SK-N-SH treated with all-trans-retinoic acid at 6 μM for 48 hours (cell line): ENCODE data around the gene MAML3.

Source experiments
- ATAC-seq: fragments of 200-7000 bp; cut with Tn5 transposase; 3 replicates; pipeline ENCODE4 v1.9.1; 2020; ENCODE audit warnings: mild to moderate bottlenecking, moderate library complexity
- ARNTL ChIP-seq: fragments of 450-650 bp; formaldehyde crosslinking; IDR thresholded peaks from 2 replicates; pipeline ENCODE4 v1.5.0; 2020; ENCODE audit warnings: low read depth, mild to moderate bottlenecking, moderate library complexity, borderline replicate concordance
- CREB5 ChIP-seq: fragments of 250-450 bp; sonication (Bioruptor Pico); IDR thresholded peaks from 2 replicates; pipeline ENCODE4 v1.5.1; 2020; ENCODE audit warnings: low read depth, mild to moderate bottlenecking, moderate library complexity
- CSDC2 ChIP-seq: fragments of 250-450 bp; sonication (Bioruptor Pico); IDR thresholded peaks from 2 replicates; pipeline ENCODE4 v1.5.0; 2020; ENCODE audit warnings: mild to moderate bottlenecking, moderate library complexity
- CSRNP3 ChIP-seq: fragments of 250-450 bp; sonication (Bioruptor Pico); IDR thresholded peaks from 2 replicates; pipeline ENCODE4 v1.5.1; 2021; ENCODE audit warnings: mild to moderate bottlenecking, moderate library complexity
- GLIS3 ChIP-seq: fragments of 250-450 bp; sonication (Bioruptor Pico); IDR thresholded peaks from 2 replicates; pipeline ENCODE4 v1.5.0; 2020; ENCODE audit warnings: mild to moderate bottlenecking, moderate library complexity
- ISL1 ChIP-seq: fragments of 250-450 bp; sonication (Bioruptor Pico); IDR thresholded peaks from 2 replicates; pipeline ENCODE4 v2.1.2; 2022; ENCODE audit warnings: mild to moderate bottlenecking, moderate library complexity
- OSR1 ChIP-seq: fragments of 250-450 bp; sonication (Bioruptor Pico); IDR thresholded peaks from 2 replicates; pipeline ENCODE4 v1.8.0; 2022; ENCODE audit warnings: moderate library complexity, mild to moderate bottlenecking, inconsistent platforms
- PATZ1 ChIP-seq: fragments of 250-450 bp; sonication (Bioruptor Pico); IDR thresholded peaks from 2 replicates; pipeline ENCODE4 v1.8.0; 2020; ENCODE audit warnings: mild to moderate bottlenecking, moderate library complexity, borderline replicate concordance
- POU6F1 ChIP-seq: fragments of 250-450 bp; sonication (Bioruptor Pico); IDR thresholded peaks from 2 replicates; pipeline ENCODE4 v1.8.0; 2021; ENCODE audit warnings: low read depth, mild to moderate bottlenecking, moderate library complexity, borderline replicate concordance
- PPARA ChIP-seq: fragments of 250-450 bp; sonication (Bioruptor Pico); IDR thresholded peaks from 2 replicates; pipeline ENCODE4 v1.5.0; 2020; ENCODE audit warnings: mild to moderate bottlenecking, borderline replicate concordance
- SNAI2 ChIP-seq: fragments of 250-450 bp; sonication (Bioruptor Pico); IDR thresholded peaks from 2 replicates; pipeline ENCODE4 v1.5.0; 2020; ENCODE audit warnings: mild to moderate bottlenecking, moderate library complexity
- TCF4 ChIP-seq: fragments of 250-450 bp; sonication (Bioruptor Pico); IDR thresholded peaks from 2 replicates; pipeline ENCODE4 v1.8.0; 2021; ENCODE audit warnings: mild to moderate bottlenecking, moderate library complexity, borderline replicate concordance
- TSHZ2 ChIP-seq: fragments of 250-450 bp; sonication (Bioruptor Pico); IDR thresholded peaks from 2 replicates; pipeline ENCODE4 v1.5.0; 2020; ENCODE audit warnings: mild to moderate bottlenecking, moderate library complexity
- ZC3H10 ChIP-seq: fragments of 250-450 bp; sonication (Bioruptor Pico); IDR thresholded peaks from 2 replicates; pipeline ENCODE4 v1.5.1; 2021; ENCODE audit warnings: mild to moderate bottlenecking, moderate library complexity
- ZNF565 ChIP-seq: fragments of 450-650 bp; formaldehyde crosslinking; conservative IDR thresholded peaks from 2 replicates; pipeline ENCODE4 v1.5.0; 2020; ENCODE audit warnings: low read depth, mild to moderate bottlenecking, moderate library complexity
- ZNF8 ChIP-seq: fragments of 450-650 bp; formaldehyde crosslinking; IDR thresholded peaks from 2 replicates; pipeline ENCODE4 v1.5.0; 2020; ENCODE audit warnings: mild to moderate bottlenecking, moderate library complexity

The MAML3 gene

GRCh38 chr4:139669890-139670289 lies 484.1 kb downstream of the MAML3 start:
- no peak for TF ChIP-seq CSDC2 (CRISPR knock-in tag)
- TF ChIP-seq GLIS3 (CRISPR knock-in tag): no peak
- no peak for TF ChIP-seq CSRNP3 (CRISPR knock-in tag)
- TF ChIP-seq PATZ1 (CRISPR knock-in tag): no peak
- TF ChIP-seq TCF4 (CRISPR knock-in tag): no peak
- no peak for TF ChIP-seq ZC3H10 (CRISPR knock-in tag)
- no peak for ATAC-seq

GRCh38 chr4:139669335-139669734 lies 484.6 kb downstream of the MAML3 start:
- TF ChIP-seq SNAI2 (CRISPR knock-in tag) (no peak), ZNF565 (CRISPR knock-in tag) (no peak), ZC3H10 (CRISPR knock-in tag) (no peak), ZNF8 (CRISPR knock-in tag) (no peak), GLIS3 (CRISPR knock-in tag) (no peak), CSRNP3 (CRISPR knock-in tag) (no peak)
- no peak for ATAC-seq

- TF ChIP-seq ZC3H10 (CRISPR knock-in tag) (no peak), TCF4 (CRISPR knock-in tag) (no peak), POU6F1 (CRISPR knock-in tag) (no peak), TSHZ2 (CRISPR knock-in tag) (no peak), ARNTL (CRISPR knock-in tag) (no peak), SNAI2 (CRISPR knock-in tag) (no peak), PPARA (CRISPR knock-in tag) (no peak), ISL1 (no peak), GLIS3 (CRISPR knock-in tag) (no peak), CREB5 (no peak), ZNF8 (CRISPR knock-in tag) (no peak), OSR1 (CRISPR knock-in tag) (no peak)
- no peak for ATAC-seq
Measured at GRCh38 chr4:139668658-139669201, 485.3 kb downstream of the MAML3 start.

- no peak for ATAC-seq
- no peak for TF ChIP-seq TSHZ2 (CRISPR knock-in tag)
- TF ChIP-seq, all 23 proteins: peak for 0
Measured at GRCh38 chr4:139668036-139668435, 485.9 kb downstream of the MAML3 start.
